Activated naive CD8-positive, alpha-beta T cell treated with anti-CD3 and anti-CD28 coated beads, Interleukin-2, amount 10 ng/mL, durations not matched to agents 7 days and 5 days (primary cell): Measurements from ENCODE around the gene NAIF1. TPM values are rescaled to one million over a fixed set of nuclear protein-coding genes. Genes with fewer than 3 reads are reported as not detected.

Experiments used
- ATAC-seq: fragments of 150-1000 bp; cut with Tn5 transposase; one replicate; pipeline ENCODE4 v1.10.0; 2021; ENCODE audit warnings: low read depth, moderate library complexity
- POLR2A ChIA-PET: fragments of 350-600 bp; sonication (Branson Sonifier 250); formaldehyde crosslinking; loops from one replicate; lab custom pipeline; 2021; ENCODE audit warnings: antibody characterized with exemption; lab: Charles Lee
- DNase-seq: peaks from one replicate; pipeline ENCODE4 v3.0.0; 2021
- H3K27ac Mint-ChIP-seq: one replicate; pipeline ENCODE4 v1.8.0; 2022; ENCODE audit warnings: mild to moderate bottlenecking, mixed read lengths
- H3K27me3 Mint-ChIP-seq: one replicate; pipeline ENCODE4 v1.8.0; 2022; ENCODE audit warnings: mild to moderate bottlenecking, moderate library complexity, mixed read lengths
- H3K36me3 Mint-ChIP-seq: one replicate; pipeline ENCODE4 v1.8.0; 2021; ENCODE audit warnings: mild to moderate bottlenecking, mixed read lengths
- H3K4me1 Mint-ChIP-seq: one replicate; pipeline ENCODE4 v1.8.0; 2021; ENCODE audit warnings: mixed read lengths
- H3K4me3 Mint-ChIP-seq: one replicate; pipeline ENCODE4 v1.8.0; 2022; ENCODE audit warnings: mild to moderate bottlenecking, moderate library complexity, mixed read lengths
- H3K9me3 Mint-ChIP-seq: one replicate; pipeline ENCODE4 v1.8.0; 2021; ENCODE audit warnings: mixed read lengths
- total RNA-seq, 2 experiments: library from RNA; stranded (reverse); gene quantifications; one replicate each; pipeline ENCODE4 v1.2.3, GENCODE V29; 2021

NAIF1 gene
- total RNA-seq, 2 experiments from 2014 or later: 11.8 to 13.2 TPM

GRCh38 chr9:128020692-128021091 lies 46.4 kb downstream of the NAIF1 start:
- H3K27ac Mint-ChIP-seq: no peak overlapping the region

DNA sequence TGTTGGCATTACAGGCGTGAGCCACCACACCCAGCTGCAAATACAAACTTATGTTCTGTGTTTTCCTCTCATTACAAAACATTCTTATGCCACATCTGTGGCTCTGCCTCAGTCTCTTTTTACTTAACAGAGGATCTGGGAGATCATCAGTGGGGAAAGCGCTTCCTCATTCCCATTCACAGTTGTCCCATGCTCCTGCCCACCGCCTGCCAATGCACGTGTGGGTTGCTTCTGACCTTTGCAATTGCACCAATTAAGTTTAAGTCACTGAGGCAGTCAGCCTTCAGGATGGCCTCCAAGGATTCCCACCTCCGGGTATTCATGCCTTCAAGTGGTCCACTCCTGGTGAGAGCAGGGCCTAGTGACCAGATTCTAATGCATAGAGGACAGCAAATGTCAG lies 51.4 kb downstream of the NAIF1 start:
- Mint-ChIP-seq H3K4me1 (peaks cover 7% of the 10 kb centered on the region), H3K9me3 (no peaks in the 10 kb centered on the region), H3K4me3 (no peak overlapping the region), H3K27ac (no peak overlapping the region), H3K36me3 (no peaks in the 10 kb centered on the region), H3K27me3 (no peaks in the 10 kb centered on the region)
- DNase-seq: no peak
- ATAC-seq: no peak
- POLR2A ChIA-PET: interaction anchor here (1.5 to 2.0 kb wide), 2 partner anchors 9 to 10 kb away, joined by 3 to 13 read pairs; no protein-coding TSS in a partner anchor

More at GRCh38 chr9:128020692-128021091, 46.4 kb downstream of the NAIF1 start:
- DNase-seq (no peak), ATAC-seq (no peak)
- Mint-ChIP-seq H3K27me3 (no peaks in the 10 kb centered on the region), H3K9me3 (no peaks in the 10 kb centered on the region), H3K36me3 (no peaks in the 10 kb centered on the region), H3K4me1 (peaks cover 42% of the 10 kb centered on the region), H3K4me3 (no peak overlapping the region)
- POLR2A ChIA-PET: interaction anchor here (18.1 kb wide), 1 partner anchor 45 kb away, joined by 389 read pairs; the partner anchor contains the start of gene EEIG1

Other genes with a start within 250 kb of the NAIF1 start
- 10 to 100 TPM; 19.7 to 20.1 TPM for gene ENG, start 212.7 kb downstream of the NAIF1 start, total RNA-seq
- gene AK1, start 189.6 kb downstream of the NAIF1 start, total RNA-seq: 10 to 100 TPM; 46.8 to 54.6 TPM
- 100 to 1,000 TPM; 105 to 112 TPM for gene ST6GALNAC6, start 167.7 kb downstream of the NAIF1 start, total RNA-seq
- 10 to 100 TPM; 51.1 to 59.5 TPM for gene ST6GALNAC4, start 150.3 kb downstream of the NAIF1 start, total RNA-seq
- gene PIP5KL1, start 136.5 kb downstream of the NAIF1 start, total RNA-seq: 1 to 10 TPM; 1.5 to 1.9 TPM
- 10 to 100 TPM; 49.2 to 54.2 TPM for gene DPM2, start 129.5 kb downstream of the NAIF1 start, total RNA-seq
- gene EEIG1, start 86.3 kb downstream of the NAIF1 start, total RNA-seq: 100 to 1,000 TPM; 329 to 366 TPM
- gene SLC25A25, start 912 bp upstream of the NAIF1 start, total RNA-seq: 10 to 100 TPM; 21.2 to 21.8 TPM
- gene PTGES2, start 60.4 kb upstream of the NAIF1 start, total RNA-seq: 10 to 100 TPM; 51.8 to 53.2 TPM
- gene LCN2, start 82.1 kb upstream of the NAIF1 start, total RNA-seq: not detected
- gene BBLN, start 92.9 kb upstream of the NAIF1 start, total RNA-seq: 10 to 100 TPM; 77.6 to 90.9 TPM
- gene CIZ1, start 124.3 kb upstream of the NAIF1 start, total RNA-seq: 100 to 1,000 TPM; 149 to 152 TPM
- 1 to 10 TPM; 1.2 to 1.4 TPM for gene DNM1, start 136.1 kb upstream of the NAIF1 start, total RNA-seq
- 10 to 100 TPM; 72.6 to 72.7 TPM for gene GOLGA2, start 208.7 kb upstream of the NAIF1 start, total RNA-seq
- 10 to 100 TPM; 12.3 to 14.3 TPM for gene SWI5, start 209.0 kb upstream of the NAIF1 start, total RNA-seq